Fibroblast of villous mesenchyme (primary cell): Measurements from ENCODE around the gene CREB3L4. TPM values are rescaled to one million over a fixed set of nuclear protein-coding genes. Genes with fewer than 3 reads are reported as not detected.

Experiments
- DNase-seq: peaks from one replicate; pipeline ENCODE4 v3.0.0-alpha.2; 2010; ENCODE audit warnings: low read depth
- H3K4me3 ChIP-seq: 2 replicates; pipeline ENCODE4 v1.5.1; 2011; ENCODE audit warnings: low read depth, mild to moderate bottlenecking, low read length
- total RNA-seq: library from RNA; depleted of rRNA; stranded (reverse); fragments of >200 nt; gene quantifications from 2 replicates; pipeline ENCODE4 v1.2.3, GENCODE V29; 2012
- TF ChIP-seq, protein P1 (sequence below): IDR thresholded peaks from 2 replicates; pipeline ENCODE4 v1.5.1; 2012; ENCODE audit warnings: low read depth, mild to moderate bottlenecking, low read length; ENCODE audit not compliant: insufficient read depth

CREB3L4 gene, protein sequence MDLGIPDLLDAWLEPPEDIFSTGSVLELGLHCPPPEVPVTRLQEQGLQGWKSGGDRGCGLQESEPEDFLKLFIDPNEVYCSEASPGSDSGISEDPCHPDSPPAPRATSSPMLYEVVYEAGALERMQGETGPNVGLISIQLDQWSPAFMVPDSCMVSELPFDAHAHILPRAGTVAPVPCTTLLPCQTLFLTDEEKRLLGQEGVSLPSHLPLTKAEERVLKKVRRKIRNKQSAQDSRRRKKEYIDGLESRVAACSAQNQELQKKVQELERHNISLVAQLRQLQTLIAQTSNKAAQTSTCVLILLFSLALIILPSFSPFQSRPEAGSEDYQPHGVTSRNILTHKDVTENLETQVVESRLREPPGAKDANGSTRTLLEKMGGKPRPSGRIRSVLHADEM
- total RNA-seq, result 3.9 TPM in 2 replicates

DNA sequence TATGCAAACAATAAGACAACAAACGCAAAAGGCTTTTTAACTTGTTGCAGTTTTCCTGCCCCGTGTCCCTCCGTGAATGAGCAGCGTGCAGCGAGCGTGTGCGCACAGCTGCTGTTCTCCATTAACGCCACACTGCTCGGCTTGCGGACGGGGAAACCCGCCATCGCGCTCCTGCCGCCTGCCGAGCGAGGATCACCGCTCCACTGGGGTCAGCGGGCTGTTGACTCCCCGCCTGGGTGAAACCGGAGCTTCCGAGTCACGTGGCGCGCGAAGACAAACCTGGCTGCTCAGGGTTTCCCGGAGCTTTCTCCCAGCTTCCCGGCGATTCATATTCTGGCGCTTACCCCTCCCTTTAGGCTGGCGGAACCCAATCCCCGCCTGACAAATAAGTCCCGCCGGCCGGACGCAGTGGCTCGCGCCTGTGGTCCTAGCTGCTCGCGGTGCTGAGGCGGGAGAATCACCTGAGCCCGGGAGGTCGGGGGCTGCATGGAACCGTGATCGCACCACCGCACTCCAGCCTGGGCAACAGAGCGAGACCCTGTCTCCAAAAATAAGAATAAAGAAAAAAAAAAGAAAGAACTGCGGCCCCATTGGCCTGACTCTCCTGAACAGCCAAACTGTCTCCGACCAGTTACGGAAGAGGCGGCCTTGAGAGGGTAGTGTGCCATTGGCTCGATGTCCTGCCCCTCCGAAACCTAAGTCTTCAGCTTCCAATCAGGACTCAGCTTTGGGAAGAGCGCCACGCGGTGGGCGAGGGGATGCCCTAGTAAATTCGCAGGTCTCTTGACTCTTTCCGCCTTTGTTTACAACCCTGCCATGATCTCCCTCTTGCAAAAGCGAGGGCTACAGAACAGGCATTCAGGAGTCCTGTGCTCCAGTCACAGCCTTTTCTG lies at the start of gene CREB3L4:
CREB3L4 (plus strand) TSS at position 796 of the 893 bp plus-strand sequence. CDS start 624 bp downstream, outside the sequence.
- H3K4me3 ChIP-seq, result peak within 1 kb of the TSS; percentile 73
- TF ChIP-seq, protein P1, sequence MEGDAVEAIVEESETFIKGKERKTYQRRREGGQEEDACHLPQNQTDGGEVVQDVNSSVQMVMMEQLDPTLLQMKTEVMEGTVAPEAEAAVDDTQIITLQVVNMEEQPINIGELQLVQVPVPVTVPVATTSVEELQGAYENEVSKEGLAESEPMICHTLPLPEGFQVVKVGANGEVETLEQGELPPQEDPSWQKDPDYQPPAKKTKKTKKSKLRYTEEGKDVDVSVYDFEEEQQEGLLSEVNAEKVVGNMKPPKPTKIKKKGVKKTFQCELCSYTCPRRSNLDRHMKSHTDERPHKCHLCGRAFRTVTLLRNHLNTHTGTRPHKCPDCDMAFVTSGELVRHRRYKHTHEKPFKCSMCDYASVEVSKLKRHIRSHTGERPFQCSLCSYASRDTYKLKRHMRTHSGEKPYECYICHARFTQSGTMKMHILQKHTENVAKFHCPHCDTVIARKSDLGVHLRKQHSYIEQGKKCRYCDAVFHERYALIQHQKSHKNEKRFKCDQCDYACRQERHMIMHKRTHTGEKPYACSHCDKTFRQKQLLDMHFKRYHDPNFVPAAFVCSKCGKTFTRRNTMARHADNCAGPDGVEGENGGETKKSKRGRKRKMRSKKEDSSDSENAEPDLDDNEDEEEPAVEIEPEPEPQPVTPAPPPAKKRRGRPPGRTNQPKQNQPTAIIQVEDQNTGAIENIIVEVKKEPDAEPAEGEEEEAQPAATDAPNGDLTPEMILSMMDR, result peak; percentile 45
- DNase-seq, result peak; percentile 99

DNA sequence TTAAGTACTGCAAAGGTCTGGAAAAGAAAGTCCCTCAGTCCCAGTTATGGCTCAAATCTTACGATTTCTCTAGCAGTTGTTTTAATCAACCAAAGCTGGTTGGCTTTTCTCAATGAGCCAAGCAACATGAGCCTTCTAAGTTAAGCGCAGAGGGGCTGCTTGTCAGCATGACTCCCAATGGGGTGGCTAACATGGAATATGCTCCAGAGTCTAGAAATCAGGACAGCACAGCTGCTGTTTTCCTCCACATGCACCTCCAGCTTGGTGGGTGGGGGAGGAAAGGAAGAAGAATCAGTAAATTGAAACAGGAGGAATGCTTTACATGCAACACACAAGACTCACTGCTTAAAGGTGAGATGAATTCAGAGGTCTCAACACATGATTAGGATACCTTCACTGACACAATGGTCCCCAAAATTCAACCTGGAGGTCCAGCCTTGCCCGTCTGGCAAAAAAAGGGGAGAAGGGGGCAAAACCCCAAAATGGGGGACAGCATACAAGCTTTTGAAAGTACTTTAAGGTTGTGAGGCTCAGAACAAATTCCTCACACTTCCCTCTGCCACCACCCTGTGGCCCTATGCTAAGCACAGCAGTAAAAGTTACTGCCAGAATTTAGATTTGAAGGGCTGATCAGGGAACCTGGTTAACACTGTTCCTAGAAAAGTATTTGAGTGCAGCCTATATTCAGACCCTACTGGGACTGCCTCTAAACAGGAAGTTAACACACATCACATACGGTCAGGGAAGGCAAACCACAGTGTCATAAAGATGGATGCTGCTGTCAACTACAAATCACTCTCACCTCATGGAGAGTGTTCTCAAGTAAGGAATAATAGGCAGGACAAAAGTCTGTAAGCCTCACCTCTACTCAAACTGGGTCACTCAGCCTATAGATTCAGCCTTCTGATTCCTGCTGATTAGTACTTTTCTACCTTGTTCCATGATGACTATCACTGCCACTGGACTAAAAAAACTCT lies 47.5 kb upstream of the CREB3L4 start:
- TF ChIP-seq, protein P1, result peak; percentile 29
- H3K4me3 ChIP-seq, result peak overlapping the region; percentile 0
- peak; percentile 37 for DNase-seq

DNA sequence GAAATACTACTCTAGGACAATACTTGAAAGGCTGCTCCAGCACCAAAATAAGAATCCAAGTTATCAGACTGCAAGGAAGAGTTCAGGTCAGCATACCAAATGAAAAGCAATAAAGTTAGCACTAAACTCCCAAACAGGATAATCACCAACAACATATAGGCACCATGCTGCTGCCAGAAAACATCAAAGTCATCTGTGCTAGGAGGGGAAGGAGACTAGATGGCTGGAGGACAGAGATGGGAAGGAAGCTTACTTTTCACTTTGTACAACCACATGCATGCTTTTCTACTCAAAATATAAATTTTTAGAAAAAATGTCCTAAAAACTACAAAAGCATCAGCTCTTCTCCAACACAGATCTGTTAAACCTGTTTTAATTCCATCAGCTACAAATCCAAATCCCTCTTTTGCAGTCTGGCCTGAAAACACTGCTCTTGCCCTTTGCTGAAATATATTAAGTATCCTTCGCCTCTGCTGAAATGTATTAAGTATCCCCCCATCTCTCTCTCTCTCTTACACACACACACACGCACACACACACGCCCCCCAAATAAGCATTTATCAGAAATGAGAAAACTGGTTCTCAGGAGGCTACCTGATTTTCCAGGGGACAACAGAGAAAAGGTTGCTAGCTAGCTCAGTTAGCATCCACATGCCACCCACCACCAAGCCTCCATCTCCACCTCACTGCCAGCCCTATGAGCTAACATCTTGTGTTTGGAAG lies 46.5 kb upstream of the CREB3L4 start:
- DNase-seq, result no peak
- peak overlapping the region; percentile 88 for H3K4me3 ChIP-seq
- TF ChIP-seq, protein P1, result no peak

DNA sequence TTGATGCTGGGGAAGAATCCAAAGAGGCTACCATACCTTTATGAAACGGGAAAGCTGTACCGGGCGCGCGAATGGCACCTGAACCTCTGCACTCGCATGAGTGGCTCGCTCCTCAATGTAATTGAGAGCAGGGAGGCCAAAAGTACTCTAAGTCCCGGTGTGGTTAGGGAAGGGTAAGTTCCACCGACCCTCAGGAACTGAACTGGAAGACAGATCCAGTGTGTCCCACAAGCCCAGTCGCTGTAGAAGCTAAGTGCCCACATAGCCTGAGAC lies 46.0 kb upstream of the CREB3L4 start:
- peak overlapping the region; percentile 88 for H3K4me3 ChIP-seq
- DNase-seq, result no peak
- TF ChIP-seq, protein P1, result no peak

DNA sequence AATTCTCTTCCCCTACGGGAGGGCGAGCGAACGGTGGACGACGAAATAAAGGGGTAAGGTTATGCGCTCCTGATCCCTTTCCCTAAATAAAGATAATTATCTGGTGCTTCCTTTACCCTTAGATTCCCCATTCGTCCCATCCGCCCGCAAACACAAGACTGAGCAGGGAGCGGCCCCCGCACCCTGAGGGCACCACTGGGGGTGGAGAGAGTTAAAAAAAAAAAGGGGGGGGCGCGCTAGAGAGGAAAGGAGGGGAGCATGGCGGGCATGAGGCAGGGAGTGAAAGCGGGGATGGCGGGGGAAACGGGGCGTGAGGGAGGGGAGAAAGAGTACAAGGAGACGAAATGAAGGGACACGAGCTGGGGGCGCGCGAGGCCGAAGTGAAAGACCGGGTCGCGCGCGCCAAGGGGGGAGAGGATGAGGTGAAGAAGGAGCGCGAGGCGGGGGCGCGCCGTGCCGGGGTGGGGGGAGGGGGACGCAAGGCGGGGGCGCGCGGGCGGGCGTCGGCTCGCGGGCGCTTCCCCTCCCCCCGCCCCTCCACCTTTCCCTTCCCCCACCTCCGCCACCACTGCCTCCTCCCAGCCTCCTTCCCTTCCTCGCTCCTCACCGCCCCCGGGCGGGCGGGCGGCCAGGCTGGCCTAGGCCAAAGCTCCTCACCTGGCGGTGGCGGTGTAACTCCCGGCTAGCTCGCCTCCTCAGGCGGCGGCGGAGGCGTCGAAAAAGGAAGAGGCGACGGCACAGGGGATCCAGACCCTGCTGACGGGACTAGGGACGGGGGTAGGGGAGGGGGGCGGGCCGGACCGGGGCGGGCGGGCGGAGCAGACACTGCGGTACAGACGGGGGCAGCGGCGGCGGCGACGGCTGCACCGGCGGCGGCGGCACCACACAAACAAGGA lies 45.4 kb upstream of the CREB3L4 start:
- H3K4me3 ChIP-seq, result peak overlapping the region; percentile 88
- no peak for DNase-seq
- TF ChIP-seq, protein P1, result peak; percentile 6
